H1 (cell line): ENCODE data around the gene GINS3. TPM values are rescaled to one million over a fixed set of nuclear protein-coding genes. Genes with fewer than 3 reads are reported as not detected.

Experiments
- ATF3 ChIP-seq: IDR thresholded peaks from 2 replicates; pipeline ENCODE4 v1.6.1; 2011; ENCODE audit warnings: low read depth, mild to moderate bottlenecking, low read length; ENCODE audit not compliant: insufficient read depth
- CHD7 ChIP-seq: fragments of 300-600 bp; sonication (generic); IDR thresholded peaks from 2 replicates; pipeline ENCODE4 v1.7.1; 2012; ENCODE audit warnings: low read length, moderate library complexity, mild to moderate bottlenecking, inconsistent platforms; ENCODE audit not compliant: insufficient replicate concordance
- CREB1 ChIP-seq: IDR thresholded peaks from 2 replicates; pipeline ENCODE4 v1.6.1; 2012; ENCODE audit warnings: inconsistent platforms
- EGR1 ChIP-seq: IDR thresholded peaks from 2 replicates; pipeline ENCODE4 v1.6.1; 2011; ENCODE audit warnings: low read depth, low read length, borderline replicate concordance
- EP300 ChIP-seq, 2 experiments: IDR thresholded peaks; 1 replicate in 1 of 2; 2 replicates in 1 of 2; pipeline ENCODE4 v1.6.1; 2011 to 2012; ENCODE audit warnings: low read depth in 2 of 2, low read length in 2 of 2, mild to moderate bottlenecking in 2 of 2, borderline replicate concordance in 1 of 2, inconsistent platforms in 1 of 2, moderate library complexity in 1 of 2
- MAFK ChIP-seq: IDR thresholded peaks from 2 replicates; pipeline ENCODE4 v1.6.1; 2012; ENCODE audit warnings: low read depth, mild to moderate bottlenecking, improper control_type of control experiment, low read length
- RXRA ChIP-seq: IDR thresholded peaks from 2 replicates; pipeline ENCODE4 v1.6.1; 2011; ENCODE audit warnings: low read depth, mild to moderate bottlenecking, low read length, moderate library complexity; ENCODE audit not compliant: insufficient read depth
- SIN3A ChIP-seq, 2 experiments: IDR thresholded peaks in 1 of 2; conservative IDR thresholded peaks in 1 of 2; 2 replicates each; pipeline ENCODE4 v1.6.1; 2011 to 2012; ENCODE audit warnings: low read length in 2 of 2, improper control_type of control experiment in 1 of 2, low read depth in 1 of 2, mild to moderate bottlenecking in 1 of 2
- SP1 ChIP-seq: IDR thresholded peaks from 2 replicates; pipeline ENCODE4 v1.6.1; 2011; ENCODE audit warnings: low read depth, low read length
- polyA plus RNA-seq, 7 experiments: library from polyadenylated mRNA; depleted of rRNA in 3 of 7; stranded (reverse) in 5 of 7; unstranded in 2 of 7; fragments of >200 nt in 5 of 7; fragments of 200-250 nt in 2 of 7; gene quantifications; 1 replicate in 5 of 7; 2 replicates in 1 of 7; 4 replicates in 1 of 7; pipeline versions ENCODE4 v1.2.1 to v1.2.3, GENCODE V29; 2011 to 2013; ENCODE audit warnings: missing spikeins in 2 of 7, mixed read lengths in 2 of 7
- total RNA-seq: library from RNA; stranded (reverse); fragmentation: NEBNext Ultra II Directional; extraction: Animal tissue kit (Norgen Biotek cat#: 25700); gene quantifications from 2 replicates; pipeline ENCODE4 v1.2.1, GENCODE V29; 2021

Gene GINS3
- total and polyA plus RNA-seq, 2 of the 8 experiments (the other 6 are each of a cell fraction or from before 2014, with no cell fraction given): 12.9 to 15.4 TPM

GRCh38 chr16:58402796-58403195 is 10.5 kb downstream of the GINS3 start (continued):
- TF ChIP-seq CHD7 (no peak), RXRA (no peak), CREB1 (no peak), SIN3A (conservative IDR thresholded peaks at IDR 0.05 in 1 of 2, IDR thresholded peaks at IDR 0.05 in 1 of 2; ENCODE audit: low read depth in 1 of 2, low read length in 2 of 2) (no peak), EP300 (IDR thresholded peaks at IDR 0.05; ENCODE audit: borderline replicate concordance in 1 of 2, low read depth in 2 of 2, low read length in 2 of 2) (no peak), ATF3 (no peak), MAFK (no peak), SP1 (no peak), EGR1 (no peak)
